ENCODE measurements around the gene PRM1. TPM values are rescaled to one million over a fixed set of nuclear protein-coding genes. Genes with fewer than 3 reads are reported as not detected.

PRM1 gene
- total and polyA plus RNA-seq, 2 of the 13 experiments (the other 11 are each of a cell fraction or from before 2014, with no cell fraction given): not detected

- TF ChIP-seq ZNF124 (CRISPR knock-in tag; IDR thresholded peaks at IDR 0.05) (no peak), MIXL1 (CRISPR knock-in tag; IDR thresholded peaks at IDR 0.05) (no peak), KDM5B (CRISPR knock-in tag; IDR thresholded peaks at IDR 0.05; ENCODE audit: borderline replicate concordance) (no peak), ZNF709 (CRISPR knock-in tag; IDR thresholded peaks at IDR 0.05) (no peak), ZFP36L1 (CRISPR knock-in tag; IDR thresholded peaks at IDR 0.05) (no peak), U2AF1 (optimal IDR thresholded peaks at IDR 0.05; ENCODE audit: low read depth, low read length) (no peak), MLLT10 (CRISPR knock-in tag; IDR thresholded peaks at IDR 0.05) (no peak), ZNF784 (CRISPR knock-in tag; IDR thresholded peaks at IDR 0.05; ENCODE audit: borderline replicate concordance) (peak; percentile 79; the same call in 1 of the 2 replicates), PAXIP1 (CRISPR knock-in tag; conservative IDR thresholded peaks at IDR 0.05) (0 out of 2 replicates have a peak, but pooled peaks have one; percentile 22), BHLHE40 (IDR thresholded peaks at IDR 0.05; ENCODE audit: low read length) (no peak), ZSCAN21 (CRISPR knock-in tag; IDR thresholded peaks at IDR 0.05; ENCODE audit: borderline replicate concordance) (0 out of 2 replicates have a peak, but pooled peaks have one; percentile 2), ZNF772 (CRISPR knock-in tag; IDR thresholded peaks at IDR 0.05) (no peak), FOXJ3 (CRISPR knock-in tag; IDR thresholded peaks at IDR 0.05; ENCODE audit: borderline replicate concordance) (no peak), ZNF546 (CRISPR knock-in tag; conservative IDR thresholded peaks at IDR 0.05) (no peak), CENPT (CRISPR knock-in tag; IDR thresholded peaks at IDR 0.05; ENCODE audit: low read depth) (no peak), NFKB2 (CRISPR knock-in tag; IDR thresholded peaks at IDR 0.05; ENCODE audit: borderline replicate concordance) (no peak; the same call in 1 of the 2 replicates), HOXA9 (CRISPR knock-in tag; IDR thresholded peaks at IDR 0.05; ENCODE audit: borderline replicate concordance) (no peak), ERF (CRISPR knock-in tag; IDR thresholded peaks at IDR 0.05) (no peak), SKI (IDR thresholded peaks at IDR 0.05; ENCODE audit: partially characterized antibody) (no peak), ZNF878 (CRISPR knock-in tag; IDR thresholded peaks at IDR 0.05) (no peak), PAF1 (CRISPR knock-in tag; IDR thresholded peaks at IDR 0.05) (no peak), GABPA (IDR thresholded peaks at IDR 0.05; ENCODE audit: low read depth, low read length) (no peak), GABPA (CRISPR knock-in tag; IDR thresholded peaks at IDR 0.05; ENCODE audit: low read depth) (no peak), MED8 (CRISPR knock-in tag; IDR thresholded peaks at IDR 0.05; ENCODE audit: insufficient replicate concordance) (no peak), BRF2 (CRISPR knock-in tag; IDR thresholded peaks at IDR 0.05) (no peak)
These were observed 18.9 kb upstream of the PRM1 start (continued) for GRCh38 chr16:11299865-11300559.
